ENCODE measurements around the gene SCFD2.

Gene SCFD2

DNA sequence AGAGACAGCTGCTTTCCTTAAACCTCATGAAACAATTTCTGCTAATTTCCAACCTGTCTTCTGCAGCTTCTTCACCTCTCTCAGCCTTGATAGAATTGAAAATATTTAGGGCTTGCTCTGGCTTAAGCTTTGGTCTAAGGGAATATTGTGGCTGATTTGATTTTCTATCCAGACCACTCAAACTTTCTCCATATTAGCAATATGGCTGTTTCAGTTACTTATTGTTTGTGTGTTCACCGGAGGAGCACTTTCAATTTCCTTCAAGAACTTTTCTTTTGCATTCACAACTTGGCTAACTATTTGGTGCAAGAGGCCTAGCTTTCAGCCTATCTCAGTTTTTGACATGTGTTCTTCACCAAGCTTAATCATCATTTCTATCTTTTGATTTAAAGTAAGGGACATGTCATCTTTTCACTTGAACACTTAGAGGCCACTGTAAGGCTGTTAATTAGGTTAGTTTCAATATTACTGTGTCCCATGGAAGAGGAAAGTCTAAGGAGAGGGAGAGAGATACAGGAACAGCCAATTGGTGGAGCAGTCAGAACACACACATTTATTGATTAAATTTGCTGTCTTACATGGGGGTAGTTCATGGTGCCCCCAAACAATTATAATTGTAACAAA, 290.6 kb downstream of the SCFD2 start:
- Histone ChIP-seq H3K27me3 (ENCODE audit: insufficient read depth, poor library complexity, severe bottlenecking) (no peaks in the 10 kb centered on the region), H3K4me3 (replicated peaks; ENCODE audit: insufficient read depth, low read length) (no peak overlapping the region), H3K27ac (replicated peaks) (no peak overlapping the region)
- TF ChIP-seq, protein P1, sequence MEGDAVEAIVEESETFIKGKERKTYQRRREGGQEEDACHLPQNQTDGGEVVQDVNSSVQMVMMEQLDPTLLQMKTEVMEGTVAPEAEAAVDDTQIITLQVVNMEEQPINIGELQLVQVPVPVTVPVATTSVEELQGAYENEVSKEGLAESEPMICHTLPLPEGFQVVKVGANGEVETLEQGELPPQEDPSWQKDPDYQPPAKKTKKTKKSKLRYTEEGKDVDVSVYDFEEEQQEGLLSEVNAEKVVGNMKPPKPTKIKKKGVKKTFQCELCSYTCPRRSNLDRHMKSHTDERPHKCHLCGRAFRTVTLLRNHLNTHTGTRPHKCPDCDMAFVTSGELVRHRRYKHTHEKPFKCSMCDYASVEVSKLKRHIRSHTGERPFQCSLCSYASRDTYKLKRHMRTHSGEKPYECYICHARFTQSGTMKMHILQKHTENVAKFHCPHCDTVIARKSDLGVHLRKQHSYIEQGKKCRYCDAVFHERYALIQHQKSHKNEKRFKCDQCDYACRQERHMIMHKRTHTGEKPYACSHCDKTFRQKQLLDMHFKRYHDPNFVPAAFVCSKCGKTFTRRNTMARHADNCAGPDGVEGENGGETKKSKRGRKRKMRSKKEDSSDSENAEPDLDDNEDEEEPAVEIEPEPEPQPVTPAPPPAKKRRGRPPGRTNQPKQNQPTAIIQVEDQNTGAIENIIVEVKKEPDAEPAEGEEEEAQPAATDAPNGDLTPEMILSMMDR (IDR thresholded peaks at IDR 0.05; ENCODE audit: insufficient read depth, low read length) = no peak
- TF ChIP-seq GABPA (IDR thresholded peaks at IDR 0.05; ENCODE audit: low read depth) = no peak
- TF ChIP-seq SPI1 (IDR thresholded peaks at IDR 0.05; ENCODE audit: borderline replicate concordance, low read depth) = no peak
- TF ChIP-seq POLR2AphosphoS5 (IDR thresholded peaks at IDR 0.05; ENCODE audit: low read depth) = no peak
- TF ChIP-seq, protein P2, sequence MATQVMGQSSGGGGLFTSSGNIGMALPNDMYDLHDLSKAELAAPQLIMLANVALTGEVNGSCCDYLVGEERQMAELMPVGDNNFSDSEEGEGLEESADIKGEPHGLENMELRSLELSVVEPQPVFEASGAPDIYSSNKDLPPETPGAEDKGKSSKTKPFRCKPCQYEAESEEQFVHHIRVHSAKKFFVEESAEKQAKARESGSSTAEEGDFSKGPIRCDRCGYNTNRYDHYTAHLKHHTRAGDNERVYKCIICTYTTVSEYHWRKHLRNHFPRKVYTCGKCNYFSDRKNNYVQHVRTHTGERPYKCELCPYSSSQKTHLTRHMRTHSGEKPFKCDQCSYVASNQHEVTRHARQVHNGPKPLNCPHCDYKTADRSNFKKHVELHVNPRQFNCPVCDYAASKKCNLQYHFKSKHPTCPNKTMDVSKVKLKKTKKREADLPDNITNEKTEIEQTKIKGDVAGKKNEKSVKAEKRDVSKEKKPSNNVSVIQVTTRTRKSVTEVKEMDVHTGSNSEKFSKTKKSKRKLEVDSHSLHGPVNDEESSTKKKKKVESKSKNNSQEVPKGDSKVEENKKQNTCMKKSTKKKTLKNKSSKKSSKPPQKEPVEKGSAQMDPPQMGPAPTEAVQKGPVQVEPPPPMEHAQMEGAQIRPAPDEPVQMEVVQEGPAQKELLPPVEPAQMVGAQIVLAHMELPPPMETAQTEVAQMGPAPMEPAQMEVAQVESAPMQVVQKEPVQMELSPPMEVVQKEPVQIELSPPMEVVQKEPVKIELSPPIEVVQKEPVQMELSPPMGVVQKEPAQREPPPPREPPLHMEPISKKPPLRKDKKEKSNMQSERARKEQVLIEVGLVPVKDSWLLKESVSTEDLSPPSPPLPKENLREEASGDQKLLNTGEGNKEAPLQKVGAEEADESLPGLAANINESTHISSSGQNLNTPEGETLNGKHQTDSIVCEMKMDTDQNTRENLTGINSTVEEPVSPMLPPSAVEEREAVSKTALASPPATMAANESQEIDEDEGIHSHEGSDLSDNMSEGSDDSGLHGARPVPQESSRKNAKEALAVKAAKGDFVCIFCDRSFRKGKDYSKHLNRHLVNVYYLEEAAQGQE (IDR thresholded peaks at IDR 0.05; ENCODE audit: insufficient replicate concordance, low read depth) = no peak
- DNase-seq (ENCODE audit: low read depth in 1 of 2, low spot score in 1 of 2) = no peak

DNA sequence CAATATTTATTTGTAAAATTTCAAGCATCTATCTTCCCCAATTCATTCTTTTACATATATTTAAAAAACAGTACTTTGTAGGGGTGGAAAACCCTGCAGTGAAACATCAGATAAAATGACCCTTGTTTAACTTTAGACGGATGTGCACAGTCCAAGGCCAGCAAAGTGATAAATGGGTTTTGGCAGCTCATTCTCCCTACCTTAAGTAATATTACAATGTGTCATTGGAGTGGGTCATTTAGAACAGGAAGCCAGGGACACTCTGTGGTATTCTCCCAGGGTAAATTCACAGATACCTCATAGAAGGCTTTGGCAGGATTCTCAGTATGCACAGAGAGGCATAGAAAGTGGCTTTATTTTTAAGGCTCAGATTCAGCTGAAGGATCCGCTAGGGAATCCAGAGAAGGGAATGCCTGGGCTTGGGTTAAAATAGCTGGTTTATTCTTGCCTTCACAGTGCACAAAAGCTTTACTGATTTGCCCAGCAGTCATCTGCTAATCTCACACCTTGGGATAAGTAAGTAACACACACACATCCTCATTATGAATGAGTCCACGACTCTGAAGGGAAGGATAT, 297.0 kb downstream of the SCFD2 start:
- Histone ChIP-seq H3K27ac (replicated peaks) (no peak overlapping the region), H3K27me3 (ENCODE audit: insufficient read depth, poor library complexity, severe bottlenecking) (no peaks in the 10 kb centered on the region), H3K4me3 (replicated peaks; ENCODE audit: insufficient read depth, low read length) (no peak overlapping the region)
- TF ChIP-seq SPI1 (IDR thresholded peaks at IDR 0.05; ENCODE audit: borderline replicate concordance, low read depth) = no peak
- TF ChIP-seq, protein P1 (IDR thresholded peaks at IDR 0.05; ENCODE audit: insufficient read depth, low read length) = no peak
- TF ChIP-seq, protein P2 (IDR thresholded peaks at IDR 0.05; ENCODE audit: insufficient replicate concordance, low read depth) = no peak
- TF ChIP-seq GABPA (IDR thresholded peaks at IDR 0.05; ENCODE audit: low read depth) = no peak
- TF ChIP-seq POLR2AphosphoS5 (IDR thresholded peaks at IDR 0.05; ENCODE audit: low read depth) = no peak
- DNase-seq (ENCODE audit: low read depth in 1 of 2, low spot score in 1 of 2) = no peak

DNA sequence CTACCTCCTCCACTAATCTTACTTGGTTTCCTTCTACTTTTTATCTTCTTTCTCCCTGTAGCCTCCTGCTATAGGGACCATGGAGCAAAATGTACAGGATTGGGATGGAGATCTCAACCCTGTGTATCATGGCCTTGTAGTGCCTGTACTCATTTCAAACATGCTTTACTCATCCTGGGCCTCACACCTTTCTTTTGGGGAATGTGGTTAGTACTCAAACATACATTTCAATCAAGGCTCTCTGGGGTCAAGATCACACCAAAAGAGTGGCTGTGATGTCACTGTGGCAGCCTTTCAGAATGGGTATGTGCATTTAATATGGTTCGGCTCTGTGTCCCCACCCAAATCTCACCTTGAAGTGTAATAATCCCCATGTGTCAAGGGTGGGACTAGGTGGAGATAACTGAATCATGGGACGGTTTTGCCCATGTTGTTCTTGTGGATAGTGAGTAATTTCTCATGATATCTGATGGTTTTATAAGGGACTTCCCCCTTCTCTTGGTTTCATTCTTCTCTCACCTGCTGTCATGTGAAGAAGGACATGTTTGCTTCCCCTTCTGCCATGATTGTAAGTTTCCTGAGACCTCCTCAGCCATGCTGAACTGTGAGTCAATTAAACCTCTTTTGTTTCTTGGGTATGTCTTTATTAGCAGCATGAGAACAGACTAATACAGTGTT, 298.6 kb downstream of the SCFD2 start:
- no peak for TF ChIP-seq POLR2AphosphoS5 (IDR thresholded peaks at IDR 0.05; ENCODE audit: low read depth)
- TF ChIP-seq GABPA (IDR thresholded peaks at IDR 0.05; ENCODE audit: low read depth) = no peak
- TF ChIP-seq, protein P1 (IDR thresholded peaks at IDR 0.05; ENCODE audit: insufficient read depth, low read length) = no peak
- TF ChIP-seq, protein P2 (IDR thresholded peaks at IDR 0.05; ENCODE audit: insufficient replicate concordance, low read depth) = no peak
- H3K27ac ChIP-seq (replicated peaks) = no peak overlapping the region
- no peaks in the 10 kb centered on the region for H3K27me3 ChIP-seq (ENCODE audit: insufficient read depth, poor library complexity, severe bottlenecking)
- no peak for DNase-seq (ENCODE audit: low read depth in 1 of 2, low spot score in 1 of 2)
- no peak overlapping the region for H3K4me3 ChIP-seq (replicated peaks; ENCODE audit: insufficient read depth, low read length)

Data from HL-60 (cell line).